Measurements from ENCODE around the gene BMP7.
"Not testable (repeated sequence)": the region's sequence is repeated elsewhere in the genome, so short reads cannot be mapped to it uniquely, and the experiment has no call there.

Gene BMP7

DNA sequence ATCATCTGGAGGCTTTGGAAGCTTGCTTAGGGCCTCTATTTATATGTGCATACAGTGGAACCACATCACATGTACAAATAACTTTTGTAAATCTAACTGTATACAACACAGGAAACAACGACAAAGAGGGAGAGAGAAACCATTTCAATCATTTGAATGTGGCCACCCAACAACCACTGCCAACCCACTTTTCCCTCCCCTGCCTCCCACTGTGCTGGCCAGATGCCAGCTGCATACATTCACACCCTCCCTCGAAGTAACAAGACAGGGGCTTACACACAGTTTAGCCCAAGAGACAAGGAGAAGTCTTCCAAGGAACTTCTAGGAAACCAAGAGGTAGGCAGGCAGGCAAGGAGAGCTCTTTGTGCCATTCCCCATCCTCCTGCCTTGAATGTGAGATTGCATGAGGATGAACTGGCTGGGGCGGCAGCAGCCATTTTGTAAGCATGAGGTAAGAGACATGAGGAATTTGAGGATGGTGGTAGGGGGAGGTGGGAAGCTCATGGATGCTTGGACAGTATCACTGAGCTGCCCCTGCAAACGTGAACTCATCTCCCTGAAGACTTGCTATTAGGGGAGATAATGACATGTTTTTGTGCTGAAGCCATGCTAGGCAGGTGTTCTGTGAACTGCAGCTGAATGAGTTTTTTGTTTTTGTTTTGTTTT is 18.2 kb downstream of the BMP7 start:
- DNase-seq: no peak

- DNase-seq: no peak
Observed at GRCh38 chr20:57247292-57247965, 19.0 kb downstream of the BMP7 start.

- DNase-seq: no peak
Observed at GRCh38 chr20:57245997-57246396, 20.4 kb downstream of the BMP7 start.

GRCh38 chr20:57244627-57245214 is 21.7 kb downstream of the BMP7 start:
- no peak for DNase-seq

DNA sequence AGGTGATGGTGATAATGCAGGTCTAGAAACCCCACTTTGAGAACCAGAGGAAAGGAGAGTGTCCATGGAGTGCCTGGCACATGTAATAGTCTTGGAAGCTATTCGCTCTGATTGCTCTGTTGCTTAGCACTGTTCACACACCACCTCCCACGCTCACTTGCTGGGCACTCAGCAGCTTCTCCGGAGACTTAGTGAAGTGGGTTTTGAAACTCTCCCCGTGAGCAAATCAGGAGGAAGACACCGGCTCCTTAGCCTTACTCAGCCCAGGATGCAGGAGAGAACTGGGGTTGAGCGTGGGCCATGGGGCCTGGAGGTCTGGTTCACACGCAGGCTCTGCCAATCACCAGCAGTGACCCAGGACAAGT is 22.2 kb downstream of the BMP7 start:
- DNase-seq: no peak

DNA sequence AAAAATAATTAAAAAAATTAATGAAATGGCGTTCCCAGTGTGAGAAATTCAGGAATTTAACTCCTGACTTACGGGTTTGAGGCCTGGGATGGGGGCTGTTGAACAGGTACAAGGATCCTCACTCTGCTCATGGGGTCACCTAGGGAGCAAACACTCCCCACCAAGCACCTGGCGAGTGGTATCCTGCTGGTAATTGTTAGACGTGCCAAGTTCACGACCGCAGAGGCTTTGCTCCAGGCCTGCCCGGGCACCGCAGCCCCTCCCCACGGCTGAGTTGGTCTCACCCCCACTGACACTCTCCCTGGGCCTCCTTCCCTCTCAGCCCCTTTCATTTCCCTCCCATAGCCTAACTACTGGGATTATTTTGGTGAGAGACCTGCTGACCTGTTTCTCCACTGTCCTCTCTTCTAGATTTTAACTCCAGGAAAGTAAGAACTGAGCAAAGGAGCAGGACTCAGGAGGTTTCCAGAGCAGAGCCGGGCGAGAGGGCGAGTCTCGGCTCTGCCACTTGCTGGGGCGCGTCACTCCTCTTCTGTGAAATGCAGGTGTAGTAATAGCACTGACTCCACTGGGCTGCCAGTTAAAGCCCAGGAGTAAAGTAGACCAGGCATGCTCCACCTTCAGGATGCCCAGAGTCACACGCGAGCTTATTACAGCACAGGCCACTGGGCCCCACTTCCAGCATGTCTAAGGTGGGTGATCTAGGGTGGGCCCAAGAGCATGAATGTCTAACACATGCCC is 22.8 kb downstream of the BMP7 start:
- DNase-seq: no peak

GRCh38 chr20:57242414-57242813 is 24.0 kb downstream of the BMP7 start:
- no peak for DNase-seq

GRCh38 chr20:57241363-57241991 is 25.0 kb downstream of the BMP7 start:
- no peak for DNase-seq

- DNase-seq: no peak
Observed at GRCh38 chr20:57240581-57241362, 25.7 kb downstream of the BMP7 start.

GRCh38 chr20:57239725-57240124 is 26.7 kb downstream of the BMP7 start:
- DNase-seq: not testable (repeated sequence)

GRCh38 chr20:57239324-57239723 is 27.1 kb downstream of the BMP7 start:
- DNase-seq: not testable (repeated sequence)

- DNase-seq: no peak
Observed at GRCh38 chr20:57238089-57238488, 28.4 kb downstream of the BMP7 start.

GRCh38 chr20:57237585-57237953 is 28.9 kb downstream of the BMP7 start:
- no peak for DNase-seq

GRCh38 chr20:57236813-57237584 is 29.4 kb downstream of the BMP7 start:
- DNase-seq: no peak

DNA sequence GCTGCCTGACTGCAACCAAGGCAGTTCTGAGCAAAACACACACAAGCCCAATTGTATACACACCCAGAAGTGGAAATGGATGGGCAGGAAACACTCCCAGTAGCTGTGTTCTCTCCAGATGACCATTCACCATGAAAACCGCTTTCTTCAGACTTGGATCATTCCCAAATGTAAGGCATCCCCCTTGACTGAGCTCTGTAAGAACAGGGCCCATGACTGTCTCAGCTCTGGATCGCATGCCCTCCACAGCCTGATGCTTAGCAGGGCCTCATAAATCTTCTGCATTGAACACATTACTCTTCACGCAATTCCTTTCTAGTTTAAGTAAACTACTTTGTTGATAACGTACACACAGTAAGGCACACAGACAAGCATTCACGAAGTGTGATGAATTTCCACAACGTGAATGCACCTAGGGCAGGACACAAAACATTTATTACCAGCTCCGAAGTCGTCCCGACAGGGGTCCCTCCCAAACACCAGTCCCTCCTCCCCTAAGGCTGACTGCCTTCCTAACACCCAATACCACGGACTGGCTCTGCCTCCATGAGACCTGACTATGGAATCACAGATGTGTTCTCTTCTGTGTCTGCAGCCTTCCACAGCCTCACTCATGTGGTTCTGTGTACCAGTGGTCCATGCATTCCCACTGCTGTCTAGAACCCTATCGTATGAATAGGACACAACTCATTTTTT is 31.7 kb downstream of the BMP7 start:
- no peak for DNase-seq

- DNase-seq: no peak
Observed at GRCh38 chr20:57231951-57232428, 34.5 kb downstream of the BMP7 start.

DNA sequence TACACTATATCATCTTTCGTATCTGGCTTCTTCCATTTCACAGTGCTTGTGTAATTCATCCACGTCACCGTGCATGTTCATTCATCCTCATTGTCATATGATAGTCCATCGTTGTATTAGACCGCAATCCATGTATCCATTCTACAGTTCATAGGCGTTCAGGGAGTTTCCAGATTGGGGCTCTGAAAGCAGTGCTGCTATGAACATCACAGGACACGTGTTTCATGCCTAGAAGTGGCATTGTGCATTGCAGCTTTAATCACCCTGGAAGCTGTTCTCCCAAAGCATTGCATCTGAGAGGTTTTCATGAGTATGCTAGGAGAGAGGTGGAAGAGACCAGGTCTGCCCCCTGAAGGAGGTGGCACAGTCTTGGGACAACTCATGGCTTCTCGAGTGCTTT is 35.3 kb downstream of the BMP7 start:
- DNase-seq: no peak

- DNase-seq: no peak
Observed at GRCh38 chr20:57230247-57230646, 36.2 kb downstream of the BMP7 start.

DNA sequence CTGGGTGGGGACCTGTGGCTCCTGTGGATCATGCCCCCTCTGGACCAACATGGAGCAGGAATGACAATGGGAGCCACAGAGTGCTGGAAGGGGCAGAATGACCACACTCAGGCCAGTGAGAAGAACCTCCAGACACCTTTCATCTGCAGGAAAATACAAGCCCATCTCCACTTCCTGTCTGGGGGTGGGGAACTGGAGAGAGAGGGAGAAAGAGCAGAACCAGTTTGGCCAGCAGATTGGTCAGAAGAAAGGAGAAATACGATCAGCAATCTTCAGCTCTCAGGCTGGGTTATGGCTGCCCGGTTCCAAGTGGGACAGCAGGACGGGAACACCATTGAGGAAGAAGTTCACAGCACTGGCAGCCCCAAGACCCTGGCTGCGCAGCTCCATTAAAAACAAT is 37.0 kb downstream of the BMP7 start:
- no peak for DNase-seq

- no peak for DNase-seq
Observed at GRCh38 chr20:57225830-57226229, 40.6 kb downstream of the BMP7 start.

DNA sequence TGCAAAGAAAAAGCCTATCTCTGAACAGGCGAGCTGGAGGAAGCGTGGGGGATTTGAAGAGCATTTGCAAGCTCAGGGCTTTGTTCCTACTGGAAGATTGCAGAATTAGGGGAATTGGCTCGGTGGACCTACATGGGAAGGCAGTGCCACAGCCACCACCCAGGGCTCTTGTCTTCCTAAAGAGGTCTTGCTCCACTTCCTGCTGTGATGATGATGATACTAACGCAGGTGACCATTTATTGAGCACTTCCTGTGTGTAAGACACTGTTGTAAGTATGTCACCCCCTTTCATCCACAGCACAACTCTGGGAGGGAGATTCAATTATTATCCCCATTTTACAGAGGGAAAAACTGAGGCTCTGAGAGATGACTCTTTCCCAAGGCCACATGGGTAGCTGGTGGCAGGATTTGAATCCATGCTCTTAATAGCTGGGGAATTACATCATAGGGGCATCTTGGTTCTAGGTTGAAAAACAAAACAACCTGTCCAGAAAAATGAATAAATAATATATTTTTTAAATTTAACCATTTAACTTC is 41.2 kb downstream of the BMP7 start:
- no peak for DNase-seq

Data from NCI-H146 (cell line).